GM21825 (cell line): Measurements from ENCODE around the gene CFAP99.
A peak's percentile ranks its signal among the peaks of the same experiment; 100 is the strongest.

Source experiments
- ATAC-seq: cut with Tn5 transposase; IDR thresholded peaks from one replicate; pipeline ENCODE4 v1.9.1; 2021; ENCODE audit warnings: mild to moderate bottlenecking, moderate library complexity; ENCODE audit not compliant: unreplicated experiment

The CFAP99 gene

GRCh38 chr4:2497931-2498330 lies 79.2 kb downstream of the CFAP99 start:
- ATAC-seq: peak; percentile 91

GRCh38 chr4:2500547-2500946 lies 81.8 kb downstream of the CFAP99 start:
- no peak for ATAC-seq

- no peak for ATAC-seq
Measured at GRCh38 chr4:2501034-2501594, 82.4 kb downstream of the CFAP99 start.

- no peak for ATAC-seq
Measured at GRCh38 chr4:2503809-2504208, 85.1 kb downstream of the CFAP99 start.

GRCh38 chr4:2507259-2507658 lies 88.5 kb downstream of the CFAP99 start:
- no peak for ATAC-seq

- ATAC-seq: no peak
Measured at GRCh38 chr4:2507855-2508254, 89.1 kb downstream of the CFAP99 start.

GRCh38 chr4:2510351-2511259 lies 91.8 kb downstream of the CFAP99 start:
- no peak for ATAC-seq

- no peak for ATAC-seq
Measured at GRCh38 chr4:2511645-2512131, 92.9 kb downstream of the CFAP99 start.
